HUDEP-2 (cell line): ENCODE data around the gene LRPAP1.
"Not testable (repeated sequence)": the region's sequence is repeated elsewhere in the genome, so short reads cannot be mapped to it uniquely, and the experiment has no call there.

ENCODE experiments used
- DNase-seq, 76 experiments: peaks; one replicate each; lab custom pipeline; 2025; ENCODE audit not compliant: unreplicated experiment in 76 of 76; lab: John Stamatoyannopoulos, UW

LRPAP1 gene

DNA sequence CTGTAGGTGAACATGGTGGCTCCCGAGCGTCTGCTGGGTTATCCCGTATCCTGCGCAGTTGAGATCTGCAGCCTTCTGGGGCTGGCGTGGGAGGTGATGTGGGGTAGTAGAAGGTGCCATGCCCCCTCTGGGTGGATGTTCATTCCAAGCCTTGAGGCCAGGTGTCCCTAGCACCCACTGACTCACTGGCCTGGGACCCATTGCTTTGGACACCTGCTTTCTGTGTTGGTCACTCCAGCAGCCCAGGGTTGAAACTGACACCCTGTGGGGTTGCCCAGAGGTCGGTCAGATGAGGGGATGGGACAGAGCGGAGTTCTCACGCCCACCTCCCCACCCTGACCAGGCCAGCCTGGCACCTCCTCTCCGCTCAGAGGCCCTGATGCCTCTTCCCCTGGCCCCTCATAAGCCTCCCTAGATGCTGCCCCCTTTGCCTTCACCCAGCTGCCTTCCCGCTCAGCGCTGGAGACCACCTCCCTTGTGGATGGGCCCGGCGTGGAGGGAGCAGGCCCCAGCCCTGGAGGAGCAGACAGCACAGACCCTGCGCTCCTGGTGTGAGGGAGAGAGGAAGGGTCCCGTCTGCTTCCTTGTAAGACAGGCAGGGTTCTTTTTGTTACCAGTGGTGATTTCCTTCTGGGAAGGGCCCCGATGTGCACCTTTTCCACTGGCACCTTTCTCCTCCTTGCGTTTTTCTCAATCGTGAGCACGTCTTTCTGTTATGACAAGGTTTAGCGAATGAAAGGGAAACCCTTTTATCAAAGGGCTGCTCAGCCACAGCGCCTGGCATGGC, 67.1 kb downstream of the LRPAP1 start:
- DNase-seq, result no peak

DNA sequence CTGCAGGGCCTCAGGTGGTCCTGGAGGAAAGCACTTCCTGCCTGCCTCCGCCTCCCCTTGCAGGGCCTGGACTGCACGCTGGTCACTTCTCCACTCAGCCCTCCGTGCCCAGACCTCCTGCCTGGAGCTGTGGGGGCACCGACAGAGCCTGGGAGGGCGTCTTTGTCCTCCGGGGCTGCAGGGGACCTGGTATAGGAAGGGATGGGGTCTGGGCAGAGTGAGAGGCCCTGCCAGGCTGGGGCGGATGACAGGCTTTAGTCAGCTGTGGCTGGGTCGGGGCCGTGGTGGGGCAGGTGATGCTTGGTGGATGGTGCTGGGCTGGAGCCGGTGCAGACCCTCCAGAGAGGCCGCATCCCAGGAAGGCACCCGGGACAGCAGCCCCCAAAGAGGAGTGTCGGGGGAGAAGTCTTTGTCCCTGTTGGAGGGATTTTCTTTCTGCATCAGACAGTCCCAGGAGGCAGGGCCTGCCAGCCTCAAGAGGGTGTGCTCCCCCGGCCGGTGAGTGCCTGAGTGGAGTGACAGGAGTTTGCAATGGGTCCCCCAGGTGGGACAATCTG, 67.8 kb downstream of the LRPAP1 start:
- DNase-seq, result no peak

DNA sequence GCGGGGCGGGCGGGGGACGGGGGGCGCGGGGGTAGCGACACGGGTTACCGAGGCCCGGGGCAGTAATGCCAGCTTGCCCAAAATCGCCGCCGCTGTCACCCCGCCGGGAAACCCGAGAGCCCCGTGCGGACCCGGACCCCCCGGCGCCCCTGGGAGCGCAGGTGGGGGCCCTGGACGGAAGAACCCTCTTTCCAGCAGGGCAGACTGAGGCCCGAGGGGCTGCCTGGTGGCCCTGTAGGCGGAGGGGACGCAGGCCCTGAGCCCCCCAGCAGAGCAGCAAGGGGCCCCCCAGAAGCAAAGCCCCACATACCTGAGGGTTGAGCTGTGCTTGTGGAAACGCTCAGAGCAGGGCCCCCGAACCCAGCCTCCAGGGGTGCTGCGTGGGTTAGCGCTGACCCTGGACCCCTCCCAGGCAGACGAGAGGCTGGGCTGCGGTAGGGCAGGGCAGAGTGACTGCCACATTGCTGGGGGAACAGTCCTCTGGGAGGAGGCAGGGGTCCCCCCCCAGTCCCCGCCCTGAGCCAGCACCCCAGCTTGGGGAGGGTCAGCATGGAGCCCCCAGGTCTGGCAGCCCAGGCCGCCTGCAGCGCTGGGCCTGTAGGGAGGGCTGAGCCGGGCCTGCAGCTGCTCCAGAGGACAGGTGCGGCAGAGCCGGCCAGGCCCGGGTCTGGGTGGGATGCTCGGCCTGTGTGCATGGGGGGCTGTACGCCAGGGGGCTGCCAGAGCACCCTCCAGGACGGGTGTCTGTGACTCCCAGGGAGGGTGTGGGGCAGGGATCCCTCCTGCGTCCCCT, 68.5 kb downstream of the LRPAP1 start:
- DNase-seq, result no peak

DNA sequence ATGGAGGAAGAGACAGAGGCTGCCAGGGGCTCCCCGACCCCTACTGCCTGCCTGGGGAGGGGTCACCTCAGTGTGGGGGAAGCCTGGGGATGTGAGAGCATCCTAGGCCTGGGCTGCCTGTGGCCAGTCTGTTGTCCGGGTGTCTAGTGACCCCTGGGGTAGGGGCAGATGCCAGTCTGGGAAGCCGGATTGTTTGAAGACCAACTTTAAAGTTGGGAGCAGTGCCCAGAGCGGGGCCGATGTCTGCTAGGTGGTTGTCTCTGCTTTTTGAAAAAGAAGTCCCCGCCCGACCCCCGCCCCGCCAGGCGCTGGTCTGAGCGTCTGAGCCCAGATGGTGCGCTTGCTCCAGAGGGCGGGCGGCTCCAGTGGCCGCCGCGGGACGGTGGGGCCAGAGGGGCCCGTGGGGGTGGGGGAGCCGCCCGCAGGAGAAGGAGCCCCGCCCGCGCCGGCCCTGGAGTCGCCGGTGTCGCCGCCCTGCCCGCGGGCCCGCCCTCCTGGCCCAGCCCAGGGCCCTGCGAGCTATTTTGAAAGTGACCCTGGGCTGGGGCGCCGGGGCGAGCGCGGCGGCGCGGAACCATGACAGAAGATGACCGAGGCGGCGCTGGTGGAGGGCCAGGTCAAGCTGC, 69.3 kb downstream of the LRPAP1 start, which contains the start of gene DOK7:
DOK7 (plus strand) TSS at position 517 of the 626 bp plus-strand sequence; CDS start at position 587, 70 bp downstream.
- peak in 2 of 76 experiments; percentile 7 to 16 for DNase-seq

DNA sequence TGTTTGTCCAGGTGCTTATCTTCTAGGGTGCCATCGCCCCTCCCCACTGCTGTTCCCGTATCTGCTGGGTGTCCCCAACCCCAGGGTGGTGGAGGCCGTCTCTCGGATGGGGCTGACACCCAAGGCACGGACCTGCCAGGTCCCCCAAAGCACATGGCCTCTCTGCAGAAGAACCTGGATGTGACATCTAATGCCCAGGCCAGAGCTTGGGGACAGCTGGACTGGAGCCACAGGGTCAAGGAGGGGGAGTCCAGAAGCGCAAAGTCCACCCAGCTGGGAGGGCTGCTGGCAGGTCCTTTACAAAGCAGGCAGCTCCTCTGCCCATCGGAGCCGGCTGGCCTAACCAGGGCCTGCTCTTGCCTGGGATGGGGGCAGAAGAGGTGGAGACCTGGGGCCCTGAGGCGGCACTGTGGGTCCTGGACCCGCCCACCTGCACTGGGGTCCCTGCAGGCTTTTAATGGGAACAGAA, 69.9 kb downstream of the LRPAP1 start:
- DNase-seq, result no peak

DNA sequence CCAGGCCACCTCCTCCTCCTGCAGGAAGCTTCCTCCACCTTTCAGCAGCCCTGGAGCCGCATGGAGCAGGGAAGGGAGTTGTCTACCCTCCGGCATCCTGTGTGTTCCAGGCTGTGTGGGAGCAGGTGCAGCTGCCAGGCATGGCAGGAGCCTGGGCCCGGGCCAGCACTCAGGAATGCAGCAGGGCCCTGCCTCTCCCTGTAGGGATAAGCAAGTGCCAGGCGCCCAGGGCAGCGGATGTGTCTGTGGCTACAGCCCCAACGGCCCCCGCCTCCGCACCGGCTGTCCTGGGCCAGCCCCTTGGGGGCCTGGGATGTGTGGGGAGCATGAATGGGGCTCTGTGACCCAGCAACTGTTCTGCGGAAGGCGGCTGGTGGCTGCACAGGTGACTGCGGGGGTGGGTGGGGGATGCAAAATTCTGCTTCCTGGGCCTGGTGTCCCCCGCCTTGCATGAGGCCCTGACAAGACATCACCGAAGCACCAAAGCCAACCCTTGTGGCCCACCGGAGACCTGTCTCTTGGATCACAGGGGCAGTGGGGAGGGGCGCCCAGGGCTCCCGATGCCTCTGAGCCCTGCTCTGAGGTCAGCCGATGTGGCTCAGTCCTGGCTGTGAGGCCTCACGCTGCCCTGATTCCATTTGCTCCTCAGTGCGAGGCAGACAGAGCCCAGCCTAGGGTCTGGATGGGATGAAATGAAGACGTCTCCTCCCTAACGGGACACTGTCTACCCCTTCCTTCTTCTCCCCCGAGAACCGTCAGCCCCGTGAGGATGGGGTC, 70.5 kb downstream of the LRPAP1 start:
- DNase-seq, result no peak

DNA sequence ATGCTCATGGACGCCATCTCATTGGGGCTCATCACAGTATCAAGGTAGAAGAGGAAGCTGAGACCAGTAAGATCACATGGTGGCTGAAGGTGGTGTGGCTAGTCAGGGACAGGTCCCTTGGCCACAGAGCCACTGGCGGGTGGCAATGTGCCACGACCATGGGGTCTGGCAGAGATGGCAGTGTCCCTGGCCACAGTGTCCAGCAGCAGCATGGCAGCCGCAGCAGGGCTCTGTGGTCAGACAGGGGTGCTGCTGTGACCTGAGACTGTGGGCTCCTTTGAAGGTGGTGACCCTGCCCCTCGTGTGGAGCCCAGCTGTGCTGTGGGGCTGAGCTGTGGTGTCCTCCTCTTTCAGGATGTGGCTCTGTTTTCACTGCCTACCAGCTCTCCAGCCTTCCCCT, 71.3 kb downstream of the LRPAP1 start:
- no peak for DNase-seq

DNA sequence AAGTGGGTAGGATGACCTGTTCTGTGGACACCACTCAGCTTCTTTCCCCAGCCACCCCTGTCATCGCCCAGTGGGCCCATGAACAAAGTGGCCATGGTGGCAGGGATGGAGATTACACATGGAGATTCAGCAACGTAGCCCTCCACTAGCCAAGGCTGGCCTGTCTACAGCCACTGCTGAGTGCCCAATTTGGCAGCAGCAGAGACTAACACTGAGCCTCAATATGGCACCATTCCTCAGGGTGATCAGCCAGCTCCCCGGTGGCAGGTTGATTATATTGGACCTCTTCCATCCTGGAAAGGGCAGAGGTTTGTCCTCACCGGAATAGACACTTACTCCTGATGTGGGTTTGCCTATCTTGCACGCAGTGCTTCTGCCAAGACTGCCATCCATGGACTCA, 73.1 kb downstream of the LRPAP1 start:
- not testable (repeated sequence) for DNase-seq

DNA sequence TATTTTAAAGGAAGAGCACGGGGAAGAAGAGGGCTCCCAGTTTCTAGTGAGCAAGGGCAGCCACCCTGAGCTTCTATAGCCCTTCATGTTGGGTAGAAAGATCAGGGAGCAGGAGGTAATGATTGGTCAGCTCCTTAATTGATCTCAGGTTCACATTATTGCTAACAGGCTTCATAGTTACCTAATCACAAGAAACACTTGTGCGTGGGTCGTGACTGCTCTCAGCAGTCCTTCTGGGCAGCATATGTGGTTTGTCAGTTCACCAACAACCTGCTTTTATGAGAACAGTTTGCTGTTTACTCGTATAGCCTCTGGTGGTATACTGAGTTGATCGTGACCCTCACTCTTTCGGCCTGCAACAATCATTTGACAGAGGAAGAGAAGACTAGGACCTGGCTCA, 73.9 kb downstream of the LRPAP1 start:
- no peak for DNase-seq

DNA sequence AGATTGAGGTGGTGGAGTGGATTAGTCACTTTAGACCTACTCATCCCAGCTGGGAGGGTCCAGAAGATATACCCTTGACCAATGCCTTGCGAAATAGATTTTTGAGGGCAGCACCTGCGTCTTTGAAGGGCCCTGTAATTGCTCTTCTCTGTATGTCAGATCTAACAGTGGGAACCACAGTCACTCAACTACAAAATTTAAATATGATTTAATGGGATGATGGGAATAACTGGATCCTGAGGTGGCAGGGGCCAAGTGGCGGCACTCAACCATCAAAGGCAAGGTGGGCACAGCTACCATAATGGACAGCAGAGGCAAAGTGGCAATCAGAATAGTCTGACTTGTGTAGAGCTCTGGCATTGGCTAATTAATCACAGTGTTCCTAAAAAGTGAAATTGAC, 76.6 kb downstream of the LRPAP1 start:
- DNase-seq, result not testable (repeated sequence)
